BLaER1 (cell line): ENCODE measurements around the gene TRIOBP.
"Not testable (repeated sequence)": the region's sequence is repeated elsewhere in the genome, so short reads cannot be mapped to it uniquely, and the experiment has no call there.

ENCODE experiments used
- H3K27ac ChIP-seq: shearing (Covaris generic); formaldehyde crosslinking; 2 replicates; pipeline ENCODE4 v1.8.1; 2022
- H3K27me3 ChIP-seq: shearing (Covaris generic); formaldehyde crosslinking; 2 replicates; pipeline ENCODE4 v1.8.1; 2022
- H3K36me3 ChIP-seq: shearing (Covaris generic); formaldehyde crosslinking; 2 replicates; pipeline ENCODE4 v1.8.1; 2022
- H3K4me1 ChIP-seq: shearing (Covaris generic); formaldehyde crosslinking; 2 replicates; pipeline ENCODE4 v1.8.1; 2022
- H3K4me2 ChIP-seq: shearing (Covaris generic); formaldehyde crosslinking; 2 replicates; pipeline ENCODE4 v1.8.1; 2022
- H3K4me3 ChIP-seq: shearing (Covaris generic); formaldehyde crosslinking; 2 replicates; pipeline ENCODE4 v1.8.1; 2022
- H3K9ac ChIP-seq: shearing (Covaris generic); formaldehyde crosslinking; 2 replicates; pipeline ENCODE4 v1.8.1; 2022
- H3K9me3 ChIP-seq: shearing (Covaris generic); formaldehyde crosslinking; 2 replicates; pipeline ENCODE4 v1.8.1; 2022
- H4K20me1 ChIP-seq: shearing (Covaris generic); formaldehyde crosslinking; 2 replicates; pipeline ENCODE4 v1.8.1; 2022
- Cebpa-rat ChIP-seq: shearing (Covaris generic); IDR thresholded peaks from 2 replicates; pipeline ENCODE4 v1.8.1; 2022

Gene TRIOBP, protein sequence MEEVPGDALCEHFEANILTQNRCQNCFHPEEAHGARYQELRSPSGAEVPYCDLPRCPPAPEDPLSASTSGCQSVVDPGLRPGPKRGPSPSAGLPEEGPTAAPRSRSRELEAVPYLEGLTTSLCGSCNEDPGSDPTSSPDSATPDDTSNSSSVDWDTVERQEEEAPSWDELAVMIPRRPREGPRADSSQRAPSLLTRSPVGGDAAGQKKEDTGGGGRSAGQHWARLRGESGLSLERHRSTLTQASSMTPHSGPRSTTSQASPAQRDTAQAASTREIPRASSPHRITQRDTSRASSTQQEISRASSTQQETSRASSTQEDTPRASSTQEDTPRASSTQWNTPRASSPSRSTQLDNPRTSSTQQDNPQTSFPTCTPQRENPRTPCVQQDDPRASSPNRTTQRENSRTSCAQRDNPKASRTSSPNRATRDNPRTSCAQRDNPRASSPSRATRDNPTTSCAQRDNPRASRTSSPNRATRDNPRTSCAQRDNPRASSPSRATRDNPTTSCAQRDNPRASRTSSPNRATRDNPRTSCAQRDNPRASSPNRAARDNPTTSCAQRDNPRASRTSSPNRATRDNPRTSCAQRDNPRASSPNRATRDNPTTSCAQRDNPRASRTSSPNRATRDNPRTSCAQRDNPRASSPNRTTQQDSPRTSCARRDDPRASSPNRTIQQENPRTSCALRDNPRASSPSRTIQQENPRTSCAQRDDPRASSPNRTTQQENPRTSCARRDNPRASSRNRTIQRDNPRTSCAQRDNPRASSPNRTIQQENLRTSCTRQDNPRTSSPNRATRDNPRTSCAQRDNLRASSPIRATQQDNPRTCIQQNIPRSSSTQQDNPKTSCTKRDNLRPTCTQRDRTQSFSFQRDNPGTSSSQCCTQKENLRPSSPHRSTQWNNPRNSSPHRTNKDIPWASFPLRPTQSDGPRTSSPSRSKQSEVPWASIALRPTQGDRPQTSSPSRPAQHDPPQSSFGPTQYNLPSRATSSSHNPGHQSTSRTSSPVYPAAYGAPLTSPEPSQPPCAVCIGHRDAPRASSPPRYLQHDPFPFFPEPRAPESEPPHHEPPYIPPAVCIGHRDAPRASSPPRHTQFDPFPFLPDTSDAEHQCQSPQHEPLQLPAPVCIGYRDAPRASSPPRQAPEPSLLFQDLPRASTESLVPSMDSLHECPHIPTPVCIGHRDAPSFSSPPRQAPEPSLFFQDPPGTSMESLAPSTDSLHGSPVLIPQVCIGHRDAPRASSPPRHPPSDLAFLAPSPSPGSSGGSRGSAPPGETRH (N-terminal part only)

DNA sequence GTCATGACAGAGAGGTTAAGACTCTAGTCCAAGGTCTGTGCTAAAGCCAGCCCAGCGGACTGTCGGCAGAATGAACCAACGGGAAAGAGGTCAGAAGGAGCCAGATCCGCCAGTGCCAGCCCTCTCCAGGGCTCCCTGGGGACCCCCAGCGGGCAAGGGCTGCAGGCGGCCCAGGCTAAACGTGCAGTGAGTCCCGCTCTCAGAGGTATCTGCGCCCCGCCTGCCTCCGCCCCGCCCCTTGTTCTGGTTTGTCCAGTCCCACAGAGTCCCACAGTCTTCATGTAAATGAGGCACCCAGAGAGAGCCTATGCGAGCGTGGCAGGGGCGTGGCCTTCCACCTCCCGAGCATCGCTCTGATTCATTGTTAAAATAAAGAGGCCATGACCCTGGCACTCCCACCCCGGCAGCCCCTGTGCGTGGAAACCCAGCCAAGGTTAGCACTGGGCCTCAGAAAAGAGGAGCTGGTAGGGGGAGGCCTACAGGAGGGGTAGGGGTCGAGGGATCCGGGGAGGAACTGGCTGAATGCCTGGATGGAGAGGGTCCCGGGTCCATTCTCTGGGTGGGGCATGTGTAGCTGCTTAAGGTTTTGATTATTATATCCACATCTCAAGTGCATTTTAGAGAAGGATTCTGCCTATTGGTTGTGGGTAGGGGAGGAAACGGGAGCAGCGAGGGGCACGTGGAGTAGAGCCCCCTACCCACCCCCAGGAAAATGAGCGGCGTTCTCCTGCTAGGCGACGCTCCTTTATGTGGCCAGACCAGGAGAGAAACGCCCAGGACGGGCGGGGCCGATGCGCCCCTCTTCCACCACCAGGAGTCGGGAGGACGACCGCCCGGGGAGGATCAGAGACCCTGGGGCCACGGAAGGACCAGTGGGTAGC lies at the start of gene TRIOBP:
Gene TRIOBP, plus strand, starts transcription at position 392 of the 881 bp plus-strand sequence. CDS start 4,318 bp downstream, outside the sequence.
- no peaks in the 10 kb centered on the region for H3K27me3 ChIP-seq
- H3K9ac ChIP-seq: peak within 1 kb of the TSS; percentile 64; the same call in 1 of the 2 replicates
- H3K4me3 ChIP-seq: peak within 1 kb of the TSS; percentile 59
- H3K36me3 ChIP-seq: peaks cover 47% of the 10 kb centered on the region
- H3K27ac ChIP-seq: no peak within 1 kb of the TSS
- H3K4me1 ChIP-seq: peaks cover 39% of the 10 kb centered on the region
- TF ChIP-seq Cebpa-rat: no peak
- no peaks in the 10 kb centered on the region for H3K9me3 ChIP-seq
- peak within 1 kb of the TSS; percentile 90 for H3K4me2 ChIP-seq
- no peaks in the 10 kb centered on the region for H4K20me1 ChIP-seq

DNA sequence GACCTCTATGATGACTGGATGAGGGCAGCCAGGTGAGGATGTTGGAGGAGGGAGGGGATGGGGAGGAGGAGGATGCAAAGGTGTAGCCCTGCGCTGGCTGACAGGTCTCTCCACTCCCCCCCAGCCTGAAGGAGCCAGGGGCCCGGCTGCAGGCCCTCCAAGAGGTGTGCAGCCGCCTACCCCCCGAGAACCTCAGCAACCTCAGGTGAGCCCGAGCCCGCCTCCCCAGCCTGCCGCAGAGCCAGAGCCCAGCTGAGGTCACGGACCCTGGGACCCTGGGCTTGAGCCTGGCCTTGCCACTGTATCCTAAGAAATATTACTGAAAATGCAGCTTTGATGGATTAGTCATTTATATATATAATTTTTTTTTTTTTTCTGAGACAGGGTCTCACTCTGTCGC lies 49.5 kb upstream of the TRIOBP start:
- H3K9ac ChIP-seq: no peak overlapping the region
- no peaks in the 10 kb centered on the region for H3K9me3 ChIP-seq
- no peak overlapping the region for H3K27ac ChIP-seq
- H3K4me3 ChIP-seq: no peak overlapping the region
- TF ChIP-seq Cebpa-rat: no peak
- no peak overlapping the region for H3K4me2 ChIP-seq
- no peaks in the 10 kb centered on the region for H3K27me3 ChIP-seq
- peaks cover 94% of the 10 kb centered on the region for H3K36me3 ChIP-seq
- peaks cover 14% of the 10 kb centered on the region for H3K4me1 ChIP-seq
- peaks cover 11% of the 10 kb centered on the region; the same call in 1 of the 2 replicates for H4K20me1 ChIP-seq

DNA sequence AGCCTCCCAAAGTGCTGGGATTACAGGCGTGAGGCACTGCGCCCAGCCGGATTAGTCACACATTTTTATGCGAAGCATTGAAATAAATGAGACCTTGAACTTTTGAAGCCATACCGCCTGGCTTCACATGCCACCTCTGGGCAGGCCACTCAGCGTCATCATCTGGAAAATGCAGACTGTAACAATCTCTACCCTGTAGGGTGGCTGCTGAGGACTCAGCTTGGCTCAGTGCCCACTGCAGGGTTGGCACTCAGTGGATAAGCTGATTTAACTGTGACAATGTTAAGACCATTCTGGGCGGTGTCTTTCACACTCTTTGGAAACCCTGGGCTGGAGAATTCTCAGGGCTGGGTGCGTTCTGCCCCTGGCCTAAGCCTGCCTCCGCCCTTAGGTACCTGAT lies 48.9 kb upstream of the TRIOBP start:
- Histone ChIP-seq H3K4me2 (no peak overlapping the region), H3K36me3 (peaks cover 96% of the 10 kb centered on the region), H3K27ac (no peak overlapping the region), H3K4me3 (no peak overlapping the region), H4K20me1 (peaks cover 6% of the 10 kb centered on the region; the same call in 1 of the 2 replicates), H3K9ac (no peak overlapping the region), H3K27me3 (no peaks in the 10 kb centered on the region), H3K4me1 (peaks cover 8% of the 10 kb centered on the region; the same call in 1 of the 2 replicates), H3K9me3 (no peaks in the 10 kb centered on the region)
- no peak for TF ChIP-seq Cebpa-rat

DNA sequence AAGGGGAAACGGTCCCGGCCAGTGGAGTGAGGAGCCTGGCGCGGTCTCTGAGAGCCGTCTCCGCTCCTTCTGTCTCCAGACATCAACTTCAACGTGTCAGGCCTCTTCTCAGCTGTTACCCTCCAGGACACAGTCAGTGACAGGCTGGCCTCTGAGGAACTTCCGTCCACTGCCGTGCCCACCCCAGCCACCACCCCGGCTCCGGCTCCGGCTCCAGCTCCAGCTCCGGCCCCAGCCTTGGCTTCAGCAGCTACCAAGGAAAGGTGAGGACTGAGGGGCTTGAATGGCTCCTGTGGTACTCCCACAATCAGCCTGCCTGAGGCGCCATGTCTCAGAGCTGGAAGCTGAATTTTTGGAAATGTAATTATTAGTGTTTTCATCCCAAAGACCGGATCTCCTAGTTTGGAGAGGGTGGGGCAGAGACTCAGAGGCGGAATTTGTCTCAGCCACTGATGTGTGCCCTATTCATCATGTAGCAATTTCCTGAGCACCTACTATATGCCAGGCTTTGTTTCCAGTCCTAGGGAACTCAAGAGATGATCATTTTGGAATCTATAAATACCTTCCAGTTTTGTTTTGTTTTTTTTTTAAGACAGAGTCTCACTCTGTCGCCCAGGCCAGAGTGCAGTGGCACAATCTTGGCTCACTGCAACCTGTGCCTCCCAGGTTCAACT lies 46.2 kb upstream of the TRIOBP start:
- Histone ChIP-seq H3K4me3 (no peak overlapping the region), H3K9me3 (no peaks in the 10 kb centered on the region), H4K20me1 (no peaks in the 10 kb centered on the region), H3K36me3 (peaks cover 91% of the 10 kb centered on the region), H3K27me3 (no peaks in the 10 kb centered on the region), H3K4me2 (no peak overlapping the region), H3K9ac (no peak overlapping the region), H3K27ac (no peak overlapping the region), H3K4me1 (no peaks in the 10 kb centered on the region)
- TF ChIP-seq Cebpa-rat: no peak

DNA sequence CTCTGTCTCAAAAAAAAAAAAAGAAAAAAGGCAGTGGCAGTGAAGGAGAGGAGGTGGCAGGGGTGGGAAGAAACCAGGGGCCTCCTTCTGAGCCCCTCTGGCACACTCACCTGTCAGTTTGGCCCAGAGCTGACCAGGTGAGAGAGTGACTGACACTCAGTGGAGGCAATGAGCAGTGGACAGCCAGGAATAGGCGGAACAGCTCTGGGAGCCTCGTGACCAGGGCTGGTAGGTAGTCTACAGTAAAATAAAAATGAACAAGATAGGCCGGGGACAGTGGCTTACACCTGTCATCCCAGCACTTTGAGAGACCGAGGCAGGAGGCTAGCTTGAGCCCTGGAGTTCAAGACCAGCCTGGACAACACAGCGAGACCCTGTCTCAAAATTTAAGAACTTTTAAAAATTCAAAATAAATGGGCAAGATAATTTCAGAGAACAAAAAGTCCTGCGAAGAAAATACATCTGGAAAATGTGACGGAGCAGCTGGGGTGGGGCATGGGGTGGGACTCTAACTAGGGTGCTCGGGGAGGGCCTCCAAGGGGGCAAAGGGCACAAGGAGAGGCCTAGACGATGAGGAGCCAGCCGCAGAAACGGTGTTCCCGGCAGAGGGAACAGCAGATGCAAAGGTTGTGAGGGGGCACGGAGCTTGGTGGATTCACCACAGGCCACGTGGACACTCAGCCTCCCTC lies 42.1 kb upstream of the TRIOBP start:
- no peak for TF ChIP-seq Cebpa-rat
- Histone ChIP-seq H3K9me3 (no peaks in the 10 kb centered on the region), H3K27me3 (no peaks in the 10 kb centered on the region), H3K4me3 (no peak overlapping the region), H3K9ac (no peak overlapping the region), H4K20me1 (peaks cover 8% of the 10 kb centered on the region), H3K4me1 (peaks cover 11% of the 10 kb centered on the region), H3K36me3 (peaks cover 49% of the 10 kb centered on the region), H3K4me2 (no peak overlapping the region), H3K27ac (no peak overlapping the region)

DNA sequence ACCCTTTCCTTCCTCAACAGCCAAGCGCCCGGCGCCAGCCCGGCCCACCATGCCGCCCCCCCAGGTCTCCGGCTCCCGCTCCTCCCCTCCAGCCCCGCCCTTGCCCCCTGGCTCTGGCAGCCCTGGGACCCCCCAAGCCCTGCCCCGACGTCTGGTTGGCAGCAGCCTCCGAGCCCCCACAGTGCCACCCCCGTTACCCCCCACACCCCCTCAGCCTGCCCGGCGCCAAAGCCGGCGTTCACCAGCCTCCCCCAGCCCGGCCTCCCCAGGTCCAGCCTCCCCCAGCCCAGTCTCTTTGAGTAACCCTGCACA lies 41.6 kb upstream of the TRIOBP start:
- Histone ChIP-seq H3K9me3 (no peaks in the 10 kb centered on the region), H3K9ac (no peak overlapping the region), H3K4me2 (no peak overlapping the region), H3K36me3 (peaks cover 44% of the 10 kb centered on the region), H3K4me3 (no peak overlapping the region), H3K27ac (no peak overlapping the region), H3K4me1 (peaks cover 16% of the 10 kb centered on the region), H3K27me3 (no peaks in the 10 kb centered on the region), H4K20me1 (peaks cover 13% of the 10 kb centered on the region)
- no peak for TF ChIP-seq Cebpa-rat

DNA sequence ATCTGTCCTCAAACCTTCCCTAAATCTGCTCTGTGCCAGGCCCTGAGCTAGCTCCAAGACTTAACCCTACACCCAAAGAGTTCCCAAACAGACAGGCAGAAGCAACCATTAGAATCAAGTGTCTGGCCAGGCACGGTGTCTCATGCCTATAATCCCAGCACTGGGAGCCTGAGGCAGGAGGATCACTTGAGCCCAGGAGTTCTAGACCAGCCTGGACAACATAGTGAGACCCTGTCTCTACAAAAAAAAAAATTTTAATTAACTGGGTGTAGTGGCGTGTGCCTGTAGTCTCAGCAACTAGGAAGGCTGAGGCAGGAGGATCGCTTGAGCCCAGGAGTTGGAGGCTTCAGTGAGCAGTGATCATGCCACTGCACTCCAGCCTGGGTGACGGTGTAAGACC lies 40.3 kb upstream of the TRIOBP start:
- H3K27ac ChIP-seq, H3K4me2 ChIP-seq, H3K27me3 ChIP-seq, H3K4me3 ChIP-seq, H3K9me3 ChIP-seq: not testable (repeated sequence)
- Histone ChIP-seq H3K4me1 (peaks cover 30% of the 10 kb centered on the region), H3K9ac (0 out of 2 replicates have a peak overlapping the region, but pooled peaks have one; percentile 29), H3K36me3 (peaks cover 31% of the 10 kb centered on the region), H4K20me1 (peaks cover 27% of the 10 kb centered on the region)

DNA sequence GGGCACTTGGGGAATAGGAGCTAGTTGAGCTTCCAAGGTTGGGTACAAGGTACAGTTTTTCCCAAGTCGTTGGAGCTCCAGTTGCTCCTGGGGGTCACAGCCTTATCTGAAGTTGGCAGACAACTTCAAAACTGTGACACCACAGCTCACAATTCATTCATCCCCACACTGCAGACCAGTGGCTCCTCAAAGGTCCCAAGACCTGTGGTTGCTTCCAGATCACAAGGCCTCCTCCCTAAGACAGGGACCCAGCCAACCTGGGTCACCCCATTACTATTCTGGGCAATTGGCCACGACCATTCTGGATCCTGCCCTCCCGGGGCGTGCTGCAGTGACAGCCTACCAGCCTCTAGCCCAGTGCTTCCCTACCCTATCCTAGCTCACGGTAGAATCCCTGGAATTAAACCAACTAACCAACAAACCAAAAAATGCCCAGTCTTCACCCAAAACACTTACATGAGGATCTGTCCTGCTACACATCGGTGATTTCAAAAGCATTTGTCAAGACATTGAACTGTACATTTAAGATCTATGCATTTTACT lies 39.2 kb upstream of the TRIOBP start:
- TF ChIP-seq Cebpa-rat: no peak
- Histone ChIP-seq H3K36me3 (peaks cover 20% of the 10 kb centered on the region), H3K27me3 (no peaks in the 10 kb centered on the region), H3K27ac (peak overlapping the region; percentile 93), H3K9me3 (no peaks in the 10 kb centered on the region), H3K4me1 (peaks cover 41% of the 10 kb centered on the region), H3K9ac (peak overlapping the region; percentile 72), H3K4me3 (peak overlapping the region; percentile 93), H4K20me1 (peaks cover 37% of the 10 kb centered on the region), H3K4me2 (peak overlapping the region; percentile 91)
